ENCODE results near the gene DDN. TPM values are rescaled to one million over a fixed set of nuclear protein-coding genes. Genes with fewer than 3 reads are reported as not detected.

DDN gene
- polyA plus RNA-seq, 12 donors, result 5.7 to 36.6 (median 17.4) TPM; not detected in 1

Other genes with a start within 250 kb of the DDN start
- 10 to 100 TPM in 11 of 12 donors, not detected in 1; 33.8 to 53.0 (median 38.6) TPM for gene ADCY6, start 210.3 kb downstream of the DDN start, polyA plus RNA-seq (ENCODE audit: insufficient read length in 12 of 12)
- gene CACNB3, start 180.9 kb downstream of the DDN start, polyA plus RNA-seq (ENCODE audit: insufficient read length in 12 of 12), result 10 to 100 TPM in 11 of 12 donors, not detected in 1; 13.9 to 46.7 (median 16.8) TPM
- gene DDX23, start 147.2 kb downstream of the DDN start, polyA plus RNA-seq (ENCODE audit: insufficient read length in 12 of 12), result 10 to 100 TPM in 11 of 12 donors, not detected in 1; 41.8 to 85.1 (median 62.4) TPM
- 1 to 10 TPM in 2 of 12 donors, under 1 TPM in 8, not detected in 2; 0.32 to 1.3 (median 0.58) TPM for gene RND1, start 133.5 kb downstream of the DDN start, polyA plus RNA-seq (ENCODE audit: insufficient read length in 12 of 12)
- gene FKBP11, start 73.9 kb downstream of the DDN start, polyA plus RNA-seq (ENCODE audit: insufficient read length in 12 of 12), result 10 to 100 TPM in 11 of 12 donors, not detected in 1; 15.2 to 35.3 (median 23.3) TPM
- 10 to 100 TPM in 11 of 12 donors, not detected in 1; 33.2 to 93.3 (median 45.4) TPM for gene ARF3, start 41.9 kb downstream of the DDN start, polyA plus RNA-seq (ENCODE audit: insufficient read length in 12 of 12)
- 1 to 10 TPM in 4 of 12 donors, under 1 TPM in 6, not detected in 2; 0.44 to 9.1 (median 0.98) TPM for gene WNT10B, start 27.6 kb downstream of the DDN start, polyA plus RNA-seq (ENCODE audit: insufficient read length in 12 of 12)
- gene WNT1, start 21.1 kb downstream of the DDN start, polyA plus RNA-seq (ENCODE audit: insufficient read length in 12 of 12), result under 1 TPM in 2 of 12 donors, not detected in 10; 0.12 to 0.17 TPM
- 10 to 100 TPM in 11 of 12 donors, not detected in 1; 52.9 to 77.7 (median 59.4) TPM for gene PRKAG1, start 19.4 kb upstream of the DDN start, polyA plus RNA-seq (ENCODE audit: insufficient read length in 12 of 12)
- 10 to 100 TPM; 29.4 to 59.8 (median 38.2) TPM for gene KMT2D, start 61.4 kb upstream of the DDN start, polyA plus RNA-seq (ENCODE audit: insufficient read length in 12 of 12)
- 1 to 10 TPM in 10 of 12 donors, not detected in 2; 1.0 to 2.2 (median 1.6) TPM for gene RHEBL1, start 70.6 kb upstream of the DDN start, polyA plus RNA-seq (ENCODE audit: insufficient read length in 12 of 12)
- 1 to 10 TPM in 2 of 12 donors, under 1 TPM in 8, not detected in 2; 0.48 to 1.6 (median 0.77) TPM for gene DHH, start 95.4 kb upstream of the DDN start, polyA plus RNA-seq (ENCODE audit: insufficient read length in 12 of 12)
- gene LMBR1L, start 111.5 kb upstream of the DDN start, polyA plus RNA-seq (ENCODE audit: insufficient read length in 12 of 12), result 10 to 100 TPM in 11 of 12 donors, not detected in 1; 28.5 to 64.0 (median 38.6) TPM
- gene TUBA1B, start 132.0 kb upstream of the DDN start, polyA plus RNA-seq (ENCODE audit: insufficient read length in 12 of 12), result 1,000 to 10,000 TPM in 5 of 12 donors, 100 to 1,000 TPM in 7; 274 to 1,254 (median 956) TPM
- 100 to 1,000 TPM in 11 of 12 donors, not detected in 1; 566 to 895 (median 723) TPM for gene TUBA1A, start 189.7 kb upstream of the DDN start, polyA plus RNA-seq (ENCODE audit: insufficient read length in 12 of 12)

Measured in muscle of arm (tissue), 12 donors.